T-helper 2 cell (primary cell): ENCODE data around the gene FTSJ1.
"Not testable (repeated sequence)": the region's sequence is repeated elsewhere in the genome, so short reads cannot be mapped to it uniquely, and the experiment has no call there.

Source experiments
- DNase-seq, 5 experiments: peaks; one replicate each; pipeline versions ENCODE4 v3.0.0 to v3.0.0-alpha.2; 2012 to 2022

FTSJ1 gene

GRCh38 chrX:48498374-48498809, 22.4 kb downstream of the FTSJ1 start:
- no peak for DNase-seq

GRCh38 chrX:48504261-48504660, 28.3 kb downstream of the FTSJ1 start:
- no peak for DNase-seq

GRCh38 chrX:48505481-48505880, 29.5 kb downstream of the FTSJ1 start:
- DNase-seq, result no peak

- no peak for DNase-seq
Measured at GRCh38 chrX:48507246-48507645, 31.2 kb downstream of the FTSJ1 start.

GRCh38 chrX:48508400-48509244, 32.6 kb downstream of the FTSJ1 start, which contains the start of gene PORCN:
PORCN (plus strand) TSS chrX:48508992; CDS start chrX:48509821, 829 bp downstream.
- DNase-seq, result peak; percentile 58 to 82 (median 65)

- peak in 1 of 5 experiments; percentile 7 for DNase-seq
Measured at GRCh38 chrX:48509245-48509590, 33.2 kb downstream of the FTSJ1 start.

GRCh38 chrX:48509619-48510018, 33.6 kb downstream of the FTSJ1 start:
- peak in 1 of 5 experiments; percentile 7 for DNase-seq

- DNase-seq, result no peak
Measured at GRCh38 chrX:48511560-48511959, 35.6 kb downstream of the FTSJ1 start.

GRCh38 chrX:48512371-48512935, 36.5 kb downstream of the FTSJ1 start:
- DNase-seq, result no peak

GRCh38 chrX:48513670-48514069, 37.7 kb downstream of the FTSJ1 start:
- no peak for DNase-seq

GRCh38 chrX:48514126-48514806, 38.3 kb downstream of the FTSJ1 start:
- no peak for DNase-seq

GRCh38 chrX:48514868-48515460, 39.0 kb downstream of the FTSJ1 start:
- no peak for DNase-seq

- DNase-seq, result no peak
Measured at GRCh38 chrX:48515842-48516241, 39.8 kb downstream of the FTSJ1 start.

- DNase-seq, result no peak
Measured at GRCh38 chrX:48516285-48516684, 40.3 kb downstream of the FTSJ1 start.

GRCh38 chrX:48516987-48517386, 41.0 kb downstream of the FTSJ1 start:
- no peak for DNase-seq

- DNase-seq, result not testable (repeated sequence)
Measured at GRCh38 chrX:48519481-48519880, 43.5 kb downstream of the FTSJ1 start.

GRCh38 chrX:48520455-48520854, 44.5 kb downstream of the FTSJ1 start:
- DNase-seq, result peak in 1 of 5 experiments; percentile 63

GRCh38 chrX:48520976-48521352, 45.0 kb downstream of the FTSJ1 start:
- DNase-seq, result peak in 1 of 5 experiments; percentile 66

- peak; percentile 79 to 98 (median 92) for DNase-seq
Measured at GRCh38 chrX:48521353-48522243, 45.6 kb downstream of the FTSJ1 start, which contains the start of gene EBP. EBP (plus strand) TSS chrX:48521808; CDS start chrX:48523772, 1,964 bp downstream.

- DNase-seq, result no peak
Measured at GRCh38 chrX:48522291-48522690, 46.3 kb downstream of the FTSJ1 start.

- peak in 1 of 5 experiments; percentile 10 for DNase-seq
Measured at GRCh38 chrX:48523682-48524081, 47.7 kb downstream of the FTSJ1 start.

GRCh38 chrX:48525853-48526252, 49.9 kb downstream of the FTSJ1 start:
- not testable (repeated sequence) for DNase-seq
